ENCODE measurements around the gene RTN4RL1. TPM values are rescaled to one million over a fixed set of nuclear protein-coding genes. Genes with fewer than 3 reads are reported as not detected.

Gene RTN4RL1
- total and polyA plus RNA-seq, 2 of the 13 experiments (the other 11 are each of a cell fraction or from before 2014, with no cell fraction given) = 0.01 TPM; not detected in 1

GRCh38 chr17:1996800-1997288 is 28.3 kb downstream of the RTN4RL1 start:
- ATAC-seq = no peak
- no peaks in the 10 kb centered on the region for H3K36me3 ChIP-seq (replicated peaks in 1 of 2; ENCODE audit: control insufficient read depth in 1 of 2, insufficient read depth in 2 of 2, low read length in 2 of 2)
- DNase-seq (ENCODE audit: low spot score) = no peak
- no peaks in the 10 kb centered on the region for H3K9me3 ChIP-seq (ENCODE audit: low read length)
- intact Hi-C loops (cut with micrococcal nuclease; ENCODE audit: unreplicated experiment) (no loop called here), in situ Hi-C loops (cut with HindIII; ENCODE audit: extremely low pct_ligation_motif_present, low pct_unique_long_range_greater_than_20kb) (no loop called here)
- ChIA-PET POLR2A (interaction anchor here (0.7 to 3.1 kb wide), 14 partner anchors 9 to 347 kb away, joined by 3 to 18 read pairs (median 5); partner anchors contain the start of genes RILP, RTN4RL1 and SMYD4), CTCF (ENCODE audit: low intra/inter-chr PET ratio, low total read pairs) (no interaction called here)
- H3K4me3 ChIP-seq (replicated peaks in 1 of 3; ENCODE audit: insufficient read depth in 1 of 3, low read depth in 2 of 3, low read length in 3 of 3) = peak overlapping the region; percentile 38 to 66 (median 60)
- H3K4me1 ChIP-seq (ENCODE audit: insufficient read depth, low read length) = peaks cover 62% of the 10 kb centered on the region
- no peaks in the 10 kb centered on the region for H3K79me2 ChIP-seq (ENCODE audit: insufficient read depth, low read length)
- BruUV-seq (replicated peaks) = TSS peak; percentile 94
- no peaks in the 10 kb centered on the region for H4K20me1 ChIP-seq (ENCODE audit: insufficient read depth, low read length)
- no peak for FAIRE-seq
- H3K4me2 ChIP-seq (ENCODE audit: low read depth, low read length) = peak overlapping the region; percentile 83
- H3K9ac ChIP-seq (ENCODE audit: insufficient read depth, low read depth, low read length) = peak overlapping the region; percentile 27; the same call in 1 of the 2 replicates
- no peak overlapping the region for H3K27ac ChIP-seq (ENCODE audit: extremely low read length, insufficient read depth, low read length)
- peaks cover 0 to 12% of the 10 kb centered on the region in 2 experiments; a peak in 2 of 5 replicates for H3K27me3 ChIP-seq (ENCODE audit: control insufficient read depth in 1 of 2, insufficient read depth in 2 of 2, low read length in 2 of 2)
- WGBS (ENCODE audit: low lambda C conversion rate) = 8% methylated on average over 7 of the region's 9 CpGs
- no peak overlapping the region for H2AFZ ChIP-seq (ENCODE audit: low read length)
- TF ChIP-seq ZNF660 (CRISPR knock-in tag; IDR thresholded peaks at IDR 0.05; ENCODE audit: borderline replicate concordance, low read depth) (no peak), ZNF724P (CRISPR knock-in tag; IDR thresholded peaks at IDR 0.05; ENCODE audit: borderline replicate concordance) (no peak), ZNF556 (CRISPR knock-in tag; IDR thresholded peaks at IDR 0.05; ENCODE audit: borderline replicate concordance) (no peak), ZNF224 (CRISPR knock-in tag; IDR thresholded peaks at IDR 0.05) (no peak), ZUFSP (CRISPR knock-in tag; IDR thresholded peaks at IDR 0.05; ENCODE audit: borderline replicate concordance) (no peak), ZNF772 (CRISPR knock-in tag; IDR thresholded peaks at IDR 0.05) (no peak), ZMYM3 (CRISPR knock-in tag; IDR thresholded peaks at IDR 0.05) (peak; percentile 95), ZNF207 (IDR thresholded peaks at IDR 0.05; ENCODE audit: borderline replicate concordance) (no peak), FOXP1 (IDR thresholded peaks at IDR 0.05) (no peak), FOXP1 (CRISPR knock-in tag; IDR thresholded peaks at IDR 0.05) (0 out of 2 replicates have a peak, but pooled peaks have one; percentile 2), ZNF121 (CRISPR knock-in tag; IDR thresholded peaks at IDR 0.05) (peak; percentile 16; the same call in 1 of the 2 replicates), MYNN (CRISPR knock-in tag; IDR thresholded peaks at IDR 0.05; ENCODE audit: low read depth) (no peak), ZNF761 (CRISPR knock-in tag; conservative IDR thresholded peaks at IDR 0.05) (no peak), RCOR2 (CRISPR knock-in tag; IDR thresholded peaks at IDR 0.05) (peak; percentile 16; the same call in 1 of the 2 replicates), ZMYM2 (CRISPR knock-in tag; IDR thresholded peaks at IDR 0.05) (peak; percentile 73; the same call in 1 of the 2 replicates), THAP9 (CRISPR knock-in tag; IDR thresholded peaks at IDR 0.05; ENCODE audit: borderline replicate concordance) (no peak), HNF1B (CRISPR knock-in tag; IDR thresholded peaks at IDR 0.05) (0 out of 2 replicates have a peak, but pooled peaks have one; percentile 12), SNAI1 (CRISPR knock-in tag; IDR thresholded peaks at IDR 0.05; ENCODE audit: borderline replicate concordance) (no peak)

All from HepG2 (cell line).